ENCODE results near the gene TNXB.

DNA sequence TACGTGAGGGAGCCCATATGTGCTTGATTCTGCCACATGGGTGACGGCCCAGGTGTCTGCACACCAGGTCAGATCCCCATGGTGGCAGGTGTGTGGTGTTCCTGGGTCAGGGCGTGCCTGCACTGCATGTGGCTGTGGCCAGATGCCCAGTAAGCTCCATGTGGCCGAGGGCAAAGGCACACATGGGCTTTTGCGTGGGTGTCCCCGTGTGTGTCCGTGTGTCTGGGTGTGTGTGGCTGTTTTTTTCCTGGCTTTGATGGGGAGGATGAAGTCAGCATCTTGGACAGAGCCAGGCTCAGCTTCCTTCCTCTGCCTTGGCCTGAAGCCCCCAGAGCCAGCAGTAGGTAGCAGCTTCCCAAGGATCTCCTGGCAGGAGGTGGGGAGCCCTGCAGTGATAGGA is 1.5 kb upstream of the TNXB start:
- TF ChIP-seq EGR1 (IDR thresholded peaks at IDR 0.05) (peak; percentile 78), YY1 (IDR thresholded peaks at IDR 0.05; ENCODE audit: low read depth) (no peak), TEAD4 (IDR thresholded peaks at IDR 0.05) (no peak), EP300 (IDR thresholded peaks at IDR 0.05; ENCODE audit: borderline replicate concordance) (no peak), TCF12 (IDR thresholded peaks at IDR 0.05; ENCODE audit: low read depth) (0 out of 2 replicates have a peak, but pooled peaks have one; percentile 33)
- TF ChIP-seq, protein P1, sequence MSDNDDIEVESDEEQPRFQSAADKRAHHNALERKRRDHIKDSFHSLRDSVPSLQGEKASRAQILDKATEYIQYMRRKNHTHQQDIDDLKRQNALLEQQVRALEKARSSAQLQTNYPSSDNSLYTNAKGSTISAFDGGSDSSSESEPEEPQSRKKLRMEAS (IDR thresholded peaks at IDR 0.05), result peak; percentile 24; the same call in 1 of the 2 replicates

All from Ishikawa (cell line).